NCI-H2171 treated with DMSO at 0.1 percent for 48 hours (cell line): Measurements from ENCODE around the gene SLC51B.
"Not testable (repeated sequence)": the region's sequence is repeated elsewhere in the genome, so short reads cannot be mapped to it uniquely, and the experiment has no call there.

Experiments used
- DNase-seq: peaks from one replicate; lab custom pipeline; 2025; lab: John Stamatoyannopoulos, UW

Gene SLC51B

DNA sequence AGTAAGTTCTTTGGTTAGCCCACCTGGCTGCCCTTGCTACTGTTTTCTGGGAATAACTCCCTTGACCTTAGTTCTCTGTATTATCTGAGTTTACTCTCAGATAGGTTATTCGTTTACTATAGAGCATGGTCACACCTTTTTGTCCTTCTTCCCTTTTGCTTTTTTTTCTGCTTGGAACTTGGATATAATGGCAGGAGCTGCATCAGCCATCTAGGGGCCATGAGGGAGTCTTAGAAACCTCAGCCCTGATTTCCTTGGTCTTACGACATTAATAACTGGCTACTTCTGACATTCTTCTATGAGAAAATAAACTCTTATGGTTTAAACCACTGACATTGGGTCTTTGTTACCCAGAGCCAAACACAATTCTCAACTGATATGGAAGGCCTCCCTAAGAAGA, 3.4 kb upstream of the SLC51B start:
- no peak for DNase-seq

DNA sequence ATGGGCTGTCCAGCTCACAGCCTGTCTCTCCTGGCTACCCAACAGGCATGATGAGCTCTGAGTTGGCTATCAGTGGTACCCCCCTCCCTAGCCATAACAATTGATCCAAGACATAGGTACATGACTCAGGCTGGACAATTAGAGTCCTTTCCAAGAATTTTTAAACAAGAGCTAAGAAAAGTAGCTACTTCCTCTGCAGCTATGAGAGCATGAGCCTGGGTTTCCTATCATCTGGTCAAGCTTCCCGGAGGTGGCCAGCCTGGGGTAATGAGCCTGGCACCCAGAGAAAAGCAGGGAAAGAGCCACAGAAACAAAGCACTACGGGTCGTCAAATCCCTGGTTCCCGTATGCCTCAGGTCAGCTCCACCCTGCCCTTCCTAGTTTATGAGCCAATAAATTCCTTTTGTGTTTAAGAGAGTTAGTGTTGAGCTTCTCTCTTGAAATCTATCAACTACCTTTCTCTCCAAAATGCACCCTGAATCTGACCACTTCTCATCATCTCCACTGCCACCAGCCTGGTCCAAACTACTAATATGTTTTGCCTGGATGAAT, 2.3 kb upstream of the SLC51B start:
- DNase-seq, result no peak

DNA sequence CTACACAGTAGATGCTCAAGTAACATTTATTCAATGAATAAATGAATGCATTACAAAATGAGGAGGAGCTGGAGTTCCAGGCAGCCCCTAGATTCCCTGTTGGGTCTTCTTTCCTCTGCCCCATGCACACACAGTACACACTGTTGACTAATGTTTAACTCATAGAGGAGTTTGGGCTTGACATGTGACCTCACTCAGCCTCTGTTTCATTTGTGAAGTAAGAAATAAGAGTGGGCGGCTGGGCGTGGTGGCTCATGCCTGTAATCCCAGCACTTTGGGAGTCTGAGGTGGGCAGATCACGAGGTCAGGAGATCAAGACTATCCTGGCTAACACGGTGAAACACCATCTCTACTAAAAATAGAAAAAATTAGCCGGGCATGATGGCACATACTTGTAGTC, 969 bp upstream of the SLC51B start:
- not testable (repeated sequence) for DNase-seq

- no peak for DNase-seq
Observed at GRCh38 chr15:65048241-65048640, 3.1 kb downstream of the SLC51B start.

- peak; percentile 95 for DNase-seq
Observed at GRCh38 chr15:65049418-65049840, 4.2 kb downstream of the SLC51B start.

GRCh38 chr15:65050270-65050669, 5.1 kb downstream of the SLC51B start:
- no peak for DNase-seq

GRCh38 chr15:65051266-65051665, 6.1 kb downstream of the SLC51B start:
- DNase-seq, result no peak

GRCh38 chr15:65052956-65053355, 7.8 kb downstream of the SLC51B start:
- DNase-seq, result no peak

GRCh38 chr15:65054333-65055200, 9.4 kb downstream of the SLC51B start:
- DNase-seq, result peak; percentile 47

DNA sequence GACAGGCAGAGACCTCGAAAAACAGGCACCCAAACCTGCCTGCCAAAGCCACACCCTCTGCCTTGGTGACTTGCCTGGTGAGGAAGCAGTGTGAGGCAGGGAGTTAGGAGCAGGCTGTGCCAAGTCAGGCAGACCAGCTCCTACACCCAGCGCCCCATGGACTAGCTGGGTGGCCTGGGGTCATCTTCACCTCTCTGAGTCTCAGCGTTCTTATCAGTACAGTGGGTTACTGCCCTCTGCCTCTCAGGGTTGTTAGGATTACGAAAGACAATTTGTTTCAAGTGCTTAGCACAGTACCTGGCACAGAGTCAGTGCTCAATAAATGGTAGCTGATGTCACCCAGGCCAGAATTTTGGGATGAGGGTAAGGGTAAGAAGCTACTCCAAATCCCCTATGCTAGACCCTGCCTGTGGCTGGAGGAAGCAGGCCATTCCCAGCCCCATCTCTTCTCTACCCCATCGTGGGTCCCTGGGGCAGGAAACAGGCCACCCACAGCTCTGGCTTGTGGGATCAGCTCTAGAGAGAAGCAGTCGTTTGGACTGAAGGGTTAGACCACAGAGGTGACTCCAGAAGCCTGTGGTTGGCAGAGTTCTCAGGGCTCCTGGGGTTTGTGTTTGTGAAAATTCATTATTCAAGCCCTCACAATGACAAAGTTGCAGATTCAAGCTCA, 10.1 kb downstream of the SLC51B start:
- no peak for DNase-seq

DNA sequence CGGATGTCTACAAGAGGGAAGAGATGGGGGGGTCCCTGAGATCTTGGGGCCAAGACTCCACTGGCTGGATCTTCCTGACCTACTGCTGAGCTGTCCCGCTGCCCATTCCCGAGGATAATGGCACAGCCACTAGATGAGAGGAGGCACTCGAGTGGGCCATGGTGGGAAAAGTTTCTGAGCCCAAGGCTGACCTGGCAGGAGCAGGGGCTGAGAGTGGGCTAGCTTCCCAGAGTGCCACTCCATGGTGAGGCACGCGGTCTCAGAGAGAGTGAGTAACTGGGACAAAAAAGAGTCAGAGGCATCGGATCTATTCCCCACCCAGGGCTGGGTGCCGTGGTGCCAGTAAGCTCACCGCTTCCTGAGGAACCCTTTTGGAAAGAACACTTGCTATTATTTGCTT, 10.9 kb downstream of the SLC51B start:
- DNase-seq, result no peak

GRCh38 chr15:65056868-65057548, 11.8 kb downstream of the SLC51B start:
- DNase-seq, result no peak

DNA sequence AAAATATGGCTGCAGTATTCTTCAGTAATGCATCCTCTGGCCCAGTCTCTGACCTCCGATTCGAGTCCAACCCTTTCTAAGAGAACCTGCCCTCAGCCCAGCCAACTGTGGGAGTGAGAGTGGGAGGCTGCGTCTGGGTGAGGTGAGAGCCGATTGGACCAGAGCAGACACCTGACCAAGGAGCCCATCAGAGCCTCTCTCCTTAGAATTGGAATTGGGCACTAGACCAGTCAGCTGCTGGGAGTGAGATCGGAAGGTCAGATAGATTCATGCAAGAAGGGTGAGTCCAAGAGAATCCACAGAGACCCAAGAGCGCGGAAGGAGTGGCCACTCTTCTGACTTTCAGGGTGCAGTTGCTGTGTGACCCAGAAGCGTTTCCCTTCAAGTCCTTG, 12.4 kb downstream of the SLC51B start:
- DNase-seq, result no peak

GRCh38 chr15:65058394-65059368, 13.5 kb downstream of the SLC51B start:
- DNase-seq, result no peak

GRCh38 chr15:65059369-65059750, 14.2 kb downstream of the SLC51B start:
- no peak for DNase-seq

- DNase-seq, result no peak
Observed at GRCh38 chr15:65059931-65060596, 14.9 kb downstream of the SLC51B start.

DNA sequence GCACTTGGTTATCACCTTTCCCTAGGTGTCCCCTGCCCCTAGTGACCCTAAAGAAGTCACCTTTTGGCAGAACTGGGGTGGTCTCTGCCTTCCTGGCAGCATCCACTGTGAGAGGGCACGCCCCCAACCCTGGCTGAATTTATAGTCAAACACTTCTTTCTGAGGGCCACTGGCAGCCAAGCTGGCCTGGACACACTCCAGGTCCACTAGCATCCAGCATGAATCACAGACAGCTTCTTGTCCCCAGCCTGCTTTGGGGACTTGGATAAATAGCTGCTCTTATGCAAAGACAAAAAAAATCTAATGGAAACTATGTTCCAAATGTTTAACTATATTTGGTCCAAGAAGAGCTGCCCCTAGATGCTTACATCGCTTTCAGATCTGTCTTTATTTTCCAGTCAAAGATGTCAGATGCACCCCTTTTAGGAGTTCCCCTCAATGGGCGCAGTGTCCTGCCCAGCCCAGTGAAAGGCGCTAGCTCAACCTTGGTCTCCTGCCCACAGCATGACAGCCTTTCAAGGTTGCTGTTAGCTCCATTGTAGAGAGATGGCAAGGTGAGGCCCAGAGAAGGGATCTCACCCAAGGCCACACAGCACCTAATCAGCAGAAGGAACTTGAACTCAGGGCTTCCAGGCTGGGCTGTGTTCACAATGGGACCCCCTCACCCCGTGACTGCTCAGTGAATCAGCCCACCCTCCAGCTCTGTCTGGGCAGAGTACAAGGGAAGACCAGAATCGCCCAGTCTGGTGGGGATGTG, 15.6 kb downstream of the SLC51B start:
- DNase-seq, result no peak

- DNase-seq, result no peak
Observed at GRCh38 chr15:65062061-65062460, 16.9 kb downstream of the SLC51B start.

GRCh38 chr15:65062726-65063125, 17.5 kb downstream of the SLC51B start:
- DNase-seq, result no peak

- DNase-seq, result no peak
Observed at GRCh38 chr15:65066001-65066634, 20.9 kb downstream of the SLC51B start.
